ENCODE data around the gene OR13C5.

GRCh38 chr9:104553261-104553660 is 46.0 kb downstream of the OR13C5 start:
- TF ChIP-seq ZNF394 (tag by site-specific recombination; IDR thresholded peaks at IDR 0.05; ENCODE audit: borderline replicate concordance) (no peak), SP3 (tag by site-specific recombination; IDR thresholded peaks at IDR 0.05) (no peak), ZNF274 (IDR thresholded peaks at IDR 0.05; ENCODE audit: low read length) (no peak), ZNF274 (tag by site-specific recombination; IDR thresholded peaks at IDR 0.05; ENCODE audit: borderline replicate concordance) (no peak), CTCF (tag by site-specific recombination; IDR thresholded peaks at IDR 0.05) (no peak), HOXA7 (CRISPR knock-in tag; IDR thresholded peaks at IDR 0.05; ENCODE audit: borderline replicate concordance) (no peak), ZNF791 (tag by site-specific recombination; IDR thresholded peaks at IDR 0.05) (no peak), YY1 (tag by site-specific recombination; IDR thresholded peaks at IDR 0.05) (no peak), ZNF138 (tag by site-specific recombination; IDR thresholded peaks at IDR 0.05; ENCODE audit: borderline replicate concordance) (no peak), KLF16 (tag by site-specific recombination; IDR thresholded peaks at IDR 0.05) (no peak)
- TF ChIP-seq, protein P1, sequence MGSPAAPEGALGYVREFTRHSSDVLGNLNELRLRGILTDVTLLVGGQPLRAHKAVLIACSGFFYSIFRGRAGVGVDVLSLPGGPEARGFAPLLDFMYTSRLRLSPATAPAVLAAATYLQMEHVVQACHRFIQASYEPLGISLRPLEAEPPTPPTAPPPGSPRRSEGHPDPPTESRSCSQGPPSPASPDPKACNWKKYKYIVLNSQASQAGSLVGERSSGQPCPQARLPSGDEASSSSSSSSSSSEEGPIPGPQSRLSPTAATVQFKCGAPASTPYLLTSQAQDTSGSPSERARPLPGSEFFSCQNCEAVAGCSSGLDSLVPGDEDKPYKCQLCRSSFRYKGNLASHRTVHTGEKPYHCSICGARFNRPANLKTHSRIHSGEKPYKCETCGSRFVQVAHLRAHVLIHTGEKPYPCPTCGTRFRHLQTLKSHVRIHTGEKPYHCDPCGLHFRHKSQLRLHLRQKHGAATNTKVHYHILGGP (tag by site-specific recombination; IDR thresholded peaks at IDR 0.05) = no peak
- TF ChIP-seq, protein P2, sequence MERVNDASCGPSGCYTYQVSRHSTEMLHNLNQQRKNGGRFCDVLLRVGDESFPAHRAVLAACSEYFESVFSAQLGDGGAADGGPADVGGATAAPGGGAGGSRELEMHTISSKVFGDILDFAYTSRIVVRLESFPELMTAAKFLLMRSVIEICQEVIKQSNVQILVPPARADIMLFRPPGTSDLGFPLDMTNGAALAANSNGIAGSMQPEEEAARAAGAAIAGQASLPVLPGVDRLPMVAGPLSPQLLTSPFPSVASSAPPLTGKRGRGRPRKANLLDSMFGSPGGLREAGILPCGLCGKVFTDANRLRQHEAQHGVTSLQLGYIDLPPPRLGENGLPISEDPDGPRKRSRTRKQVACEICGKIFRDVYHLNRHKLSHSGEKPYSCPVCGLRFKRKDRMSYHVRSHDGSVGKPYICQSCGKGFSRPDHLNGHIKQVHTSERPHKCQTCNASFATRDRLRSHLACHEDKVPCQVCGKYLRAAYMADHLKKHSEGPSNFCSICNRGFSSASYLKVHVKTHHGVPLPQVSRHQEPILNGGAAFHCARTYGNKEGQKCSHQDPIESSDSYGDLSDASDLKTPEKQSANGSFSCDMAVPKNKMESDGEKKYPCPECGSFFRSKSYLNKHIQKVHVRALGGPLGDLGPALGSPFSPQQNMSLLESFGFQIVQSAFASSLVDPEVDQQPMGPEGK (tag by site-specific recombination; IDR thresholded peaks at IDR 0.05) = no peak
- TF ChIP-seq, protein P3, sequence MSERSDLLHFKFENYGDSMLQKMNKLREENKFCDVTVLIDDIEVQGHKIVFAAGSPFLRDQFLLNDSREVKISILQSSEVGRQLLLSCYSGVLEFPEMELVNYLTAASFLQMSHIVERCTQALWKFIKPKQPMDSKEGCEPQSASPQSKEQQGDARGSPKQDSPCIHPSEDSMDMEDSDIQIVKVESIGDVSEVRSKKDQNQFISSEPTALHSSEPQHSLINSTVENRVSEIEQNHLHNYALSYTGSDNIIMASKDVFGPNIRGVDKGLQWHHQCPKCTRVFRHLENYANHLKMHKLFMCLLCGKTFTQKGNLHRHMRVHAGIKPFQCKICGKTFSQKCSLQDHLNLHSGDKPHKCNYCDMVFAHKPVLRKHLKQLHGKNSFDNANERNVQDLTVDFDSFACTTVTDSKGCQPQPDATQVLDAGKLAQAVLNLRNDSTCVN (tag by site-specific recombination; optimal IDR thresholded peaks at IDR 0.05) = no peak
- TF ChIP-seq, protein P4, sequence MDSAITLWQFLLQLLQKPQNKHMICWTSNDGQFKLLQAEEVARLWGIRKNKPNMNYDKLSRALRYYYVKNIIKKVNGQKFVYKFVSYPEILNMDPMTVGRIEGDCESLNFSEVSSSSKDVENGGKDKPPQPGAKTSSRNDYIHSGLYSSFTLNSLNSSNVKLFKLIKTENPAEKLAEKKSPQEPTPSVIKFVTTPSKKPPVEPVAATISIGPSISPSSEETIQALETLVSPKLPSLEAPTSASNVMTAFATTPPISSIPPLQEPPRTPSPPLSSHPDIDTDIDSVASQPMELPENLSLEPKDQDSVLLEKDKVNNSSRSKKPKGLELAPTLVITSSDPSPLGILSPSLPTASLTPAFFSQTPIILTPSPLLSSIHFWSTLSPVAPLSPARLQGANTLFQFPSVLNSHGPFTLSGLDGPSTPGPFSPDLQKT (IDR thresholded peaks at IDR 0.05; ENCODE audit: borderline replicate concordance, low read depth, low read length) = no peak

Data from HEK293 (cell line).